ENCODE results near the gene C15orf39.

DNA sequence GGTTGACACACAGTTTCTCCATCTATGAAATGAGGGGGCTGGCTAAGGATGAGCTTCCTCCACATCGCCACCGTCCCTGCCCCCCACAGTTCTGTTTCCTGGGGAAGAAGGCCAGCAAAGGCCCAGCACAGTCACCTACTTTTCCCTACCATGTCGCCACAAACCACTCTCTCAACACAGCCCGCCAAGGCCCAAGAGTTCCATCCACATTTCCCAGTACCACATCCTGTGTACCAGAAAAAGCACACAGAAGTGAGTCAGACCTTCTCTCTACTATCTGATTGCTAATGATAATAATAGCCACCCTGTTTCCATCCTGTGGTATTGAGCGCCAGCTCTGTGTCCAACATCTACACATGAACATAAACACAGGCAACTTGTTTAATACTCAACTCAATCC lies 30.3 kb upstream of the C15orf39 start:
- TF ChIP-seq, protein P1, sequence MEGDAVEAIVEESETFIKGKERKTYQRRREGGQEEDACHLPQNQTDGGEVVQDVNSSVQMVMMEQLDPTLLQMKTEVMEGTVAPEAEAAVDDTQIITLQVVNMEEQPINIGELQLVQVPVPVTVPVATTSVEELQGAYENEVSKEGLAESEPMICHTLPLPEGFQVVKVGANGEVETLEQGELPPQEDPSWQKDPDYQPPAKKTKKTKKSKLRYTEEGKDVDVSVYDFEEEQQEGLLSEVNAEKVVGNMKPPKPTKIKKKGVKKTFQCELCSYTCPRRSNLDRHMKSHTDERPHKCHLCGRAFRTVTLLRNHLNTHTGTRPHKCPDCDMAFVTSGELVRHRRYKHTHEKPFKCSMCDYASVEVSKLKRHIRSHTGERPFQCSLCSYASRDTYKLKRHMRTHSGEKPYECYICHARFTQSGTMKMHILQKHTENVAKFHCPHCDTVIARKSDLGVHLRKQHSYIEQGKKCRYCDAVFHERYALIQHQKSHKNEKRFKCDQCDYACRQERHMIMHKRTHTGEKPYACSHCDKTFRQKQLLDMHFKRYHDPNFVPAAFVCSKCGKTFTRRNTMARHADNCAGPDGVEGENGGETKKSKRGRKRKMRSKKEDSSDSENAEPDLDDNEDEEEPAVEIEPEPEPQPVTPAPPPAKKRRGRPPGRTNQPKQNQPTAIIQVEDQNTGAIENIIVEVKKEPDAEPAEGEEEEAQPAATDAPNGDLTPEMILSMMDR (conservative IDR thresholded peaks at IDR 0.05; ENCODE audit: low read depth, low read length): no peak
- no peak for TF ChIP-seq EZH2 (IDR thresholded peaks at IDR 0.05; ENCODE audit: borderline replicate concordance, low read depth, low read length, poor library complexity, severe bottlenecking)
